GM04504 (cell line): Measurements from ENCODE around the gene SMIM45.

Source experiments
- DNase-seq: peaks from one replicate; pipeline ENCODE4 v3.0.0-alpha.2; 2012; ENCODE audit warnings: low read depth

Gene SMIM45

GRCh38 chr22:41970601-41971000 is 18.7 kb downstream of the SMIM45 start:
- no peak for DNase-seq

GRCh38 chr22:41971431-41971830 is 19.5 kb downstream of the SMIM45 start:
- no peak for DNase-seq

- no peak for DNase-seq
Observed at GRCh38 chr22:41974691-41975290, 22.8 kb downstream of the SMIM45 start.

DNA sequence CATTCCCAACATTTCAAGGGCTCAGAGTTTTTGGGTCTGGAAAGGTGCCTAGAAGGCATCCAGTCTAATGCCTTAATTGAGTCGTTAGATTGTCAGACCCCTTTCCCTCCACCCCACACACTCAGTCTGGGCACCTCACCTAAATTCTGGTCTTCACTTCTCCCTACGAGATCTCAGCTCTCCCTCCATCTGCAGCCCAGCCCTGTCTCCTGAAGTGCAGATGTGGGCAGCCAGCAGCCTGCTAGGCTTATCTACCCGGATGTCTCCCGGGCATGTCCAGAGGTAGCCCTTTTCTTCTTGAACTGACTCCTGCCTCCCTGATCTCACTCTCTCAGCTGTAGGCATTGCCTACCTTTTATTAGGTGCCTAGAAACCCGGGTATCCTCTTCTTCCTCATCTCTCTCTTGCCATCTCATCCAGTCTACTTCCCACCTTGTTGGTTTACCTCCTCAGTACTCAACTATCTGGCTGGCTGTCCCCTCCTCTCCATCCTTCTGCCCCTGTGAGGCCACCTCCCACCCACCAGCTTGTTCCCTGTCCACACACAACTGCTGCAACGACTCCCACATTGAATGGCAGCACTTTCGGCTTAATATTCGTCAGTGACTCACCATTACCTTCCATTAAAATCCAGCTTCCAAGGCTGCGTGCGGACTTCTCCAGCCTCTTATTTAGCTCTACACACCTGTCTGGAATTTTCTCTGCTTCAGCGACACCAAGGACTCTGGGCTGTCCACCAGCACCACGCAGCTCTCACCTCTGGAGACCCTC is 23.5 kb downstream of the SMIM45 start:
- no peak for DNase-seq

DNA sequence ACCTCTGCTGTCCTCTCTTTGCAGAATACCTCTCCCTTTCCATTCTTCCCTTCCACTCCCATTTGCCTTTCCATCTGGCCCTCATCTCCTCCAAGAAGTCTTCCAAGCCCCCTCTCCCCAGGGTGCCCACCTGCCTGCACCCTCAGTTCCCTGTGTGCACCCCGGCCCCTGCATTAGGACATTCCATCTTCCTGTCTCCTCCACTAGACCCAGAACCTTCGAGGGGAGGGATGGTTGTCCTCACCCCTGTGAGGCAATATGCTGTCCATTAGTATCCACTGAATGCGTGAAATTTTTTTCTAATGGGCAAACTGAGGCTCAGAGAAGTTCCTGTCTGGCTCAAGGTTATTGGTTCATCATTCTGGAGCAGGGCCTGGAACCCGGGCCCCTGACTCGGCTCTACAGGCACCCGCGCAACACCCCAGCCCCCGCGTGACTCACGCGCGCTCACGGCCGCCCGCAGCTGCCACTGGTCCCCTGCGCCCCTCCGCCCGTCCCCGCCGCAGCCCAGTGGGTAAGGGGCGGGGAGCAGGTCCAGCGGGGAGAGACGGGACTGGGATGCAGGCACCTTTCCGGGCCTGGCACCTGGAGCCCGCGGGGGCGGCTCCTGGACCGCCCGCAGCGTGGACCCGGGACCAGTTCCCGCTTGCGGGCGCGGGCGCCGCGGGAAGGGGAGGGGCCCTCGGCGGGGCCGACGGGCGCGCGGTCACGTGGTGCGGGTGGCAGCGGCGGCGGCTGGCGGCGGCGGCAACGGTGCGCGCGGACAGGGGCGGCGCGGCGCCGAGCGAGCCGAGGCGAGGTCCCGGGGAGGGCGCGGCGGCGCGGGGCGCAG is 24.3 kb downstream of the SMIM45 start:
- no peak for DNase-seq

- no peak for DNase-seq
Observed at GRCh38 chr22:41976961-41977566, 25.1 kb downstream of the SMIM45 start.

DNA sequence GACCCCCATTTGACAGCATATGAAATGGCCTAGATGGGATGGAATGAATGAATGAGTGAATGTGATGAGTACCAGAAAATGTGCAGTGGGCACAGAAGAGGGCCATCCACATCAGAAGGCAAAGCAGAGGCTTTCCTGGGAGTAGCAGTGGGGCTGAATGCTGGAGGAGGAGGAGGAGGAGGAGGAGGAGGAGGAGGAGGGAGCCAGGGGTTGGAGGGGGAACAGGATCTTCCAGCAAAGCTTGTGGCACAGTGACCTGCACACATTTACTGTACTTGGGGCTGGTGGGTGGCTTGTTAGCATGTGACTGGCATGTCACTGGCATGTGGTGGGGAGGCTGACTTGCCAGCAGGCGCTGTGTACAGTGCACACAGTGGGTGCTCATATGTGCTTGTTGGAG is 26.8 kb downstream of the SMIM45 start:
- no peak for DNase-seq

GRCh38 chr22:41979423-41980250 is 27.7 kb downstream of the SMIM45 start:
- no peak for DNase-seq

DNA sequence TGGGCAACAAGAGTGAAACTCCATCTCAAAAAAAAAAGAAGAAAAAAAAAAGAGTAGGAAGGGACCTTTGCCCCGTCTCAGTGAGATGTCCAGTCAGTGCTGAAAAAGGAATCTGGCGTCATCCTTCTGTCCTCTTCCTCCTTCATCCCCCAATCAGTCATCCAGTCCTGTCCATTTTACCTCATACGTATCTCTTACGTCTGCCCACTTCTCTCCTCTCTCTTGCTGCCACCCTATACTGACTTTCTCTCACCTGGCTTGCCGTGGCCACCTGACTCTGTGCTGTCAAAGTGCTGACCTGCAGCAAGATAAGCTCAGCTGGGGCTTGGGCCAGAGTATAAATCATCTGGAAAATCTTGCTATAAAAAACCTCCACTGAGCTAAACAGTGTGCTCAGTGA is 30.9 kb downstream of the SMIM45 start:
- no peak for DNase-seq

- DNase-seq: peak; percentile 71
Observed at GRCh38 chr22:41983513-41984405, 31.8 kb downstream of the SMIM45 start.

- no peak for DNase-seq
Observed at GRCh38 chr22:41987276-41987675, 35.3 kb downstream of the SMIM45 start.

GRCh38 chr22:41989246-41989645 is 37.3 kb downstream of the SMIM45 start:
- DNase-seq: no peak

GRCh38 chr22:41991111-41991510 is 39.2 kb downstream of the SMIM45 start:
- DNase-seq: no peak

- no peak for DNase-seq
Observed at GRCh38 chr22:41992496-41992895, 40.5 kb downstream of the SMIM45 start.

- no peak for DNase-seq
Observed at GRCh38 chr22:41995211-41995610, 43.3 kb downstream of the SMIM45 start.

- no peak for DNase-seq
Observed at GRCh38 chr22:41996826-41997225, 44.9 kb downstream of the SMIM45 start.

GRCh38 chr22:41998361-41999261 is 46.7 kb downstream of the SMIM45 start, which contains the start of gene WBP2NL:
TSS of gene WBP2NL (plus strand) at chr22:41998788. CDS start at chr22:41998819, 31 bp downstream.
- peak; percentile 40 for DNase-seq

GRCh38 chr22:42000466-42000865 is 48.5 kb downstream of the SMIM45 start:
- DNase-seq: no peak

DNA sequence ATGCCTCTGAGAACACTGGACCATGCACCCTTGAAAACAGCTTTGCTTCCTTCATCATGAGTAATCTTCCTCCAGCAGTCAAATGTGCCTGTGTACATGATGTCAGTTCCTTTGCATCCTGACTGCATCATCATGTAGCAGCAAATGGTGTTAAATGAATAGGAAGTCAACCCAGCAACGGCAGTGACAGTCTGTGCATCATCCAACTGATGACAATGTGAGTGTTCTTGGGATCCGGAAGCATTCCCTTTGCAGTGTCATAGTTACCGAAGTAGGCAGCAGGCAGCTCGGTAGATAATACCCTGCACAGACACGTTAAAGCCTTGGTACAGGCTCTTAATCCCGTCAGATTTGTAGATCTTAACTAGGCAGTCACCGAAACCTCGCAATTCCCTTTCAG is 49.2 kb downstream of the SMIM45 start:
- no peak for DNase-seq
